KOPT-K1 (cell line): ENCODE measurements around the gene TEN1.
"Not testable (repeated sequence)": the region's sequence is repeated elsewhere in the genome, so short reads cannot be mapped to it uniquely, and the experiment has no call there.

Source experiments
- H3K27ac ChIP-seq: fragments of 200-600 bp; sonication (generic); 2 replicates; pipeline ENCODE4 v1.5.1; 2016; ENCODE audit warnings: antibody characterized with exemption, mild to moderate bottlenecking, low read depth, low read length; ENCODE audit not compliant: poor library complexity, severe bottlenecking
- H3K36me3 ChIP-seq: fragments of 200-600 bp; sonication (generic); 2 replicates; pipeline ENCODE4 v1.5.1; 2017; ENCODE audit warnings: antibody characterized with exemption, mild to moderate bottlenecking, low read length, moderate library complexity; ENCODE audit not compliant: insufficient read depth
- H3K9me3 ChIP-seq: fragments of 200-600 bp; sonication (generic); 2 replicates; pipeline ENCODE4 v1.5.1; 2017; ENCODE audit warnings: antibody characterized with exemption, low read length, mild to moderate bottlenecking; ENCODE audit not compliant: insufficient read depth, poor library complexity, severe bottlenecking

TEN1 gene

DNA sequence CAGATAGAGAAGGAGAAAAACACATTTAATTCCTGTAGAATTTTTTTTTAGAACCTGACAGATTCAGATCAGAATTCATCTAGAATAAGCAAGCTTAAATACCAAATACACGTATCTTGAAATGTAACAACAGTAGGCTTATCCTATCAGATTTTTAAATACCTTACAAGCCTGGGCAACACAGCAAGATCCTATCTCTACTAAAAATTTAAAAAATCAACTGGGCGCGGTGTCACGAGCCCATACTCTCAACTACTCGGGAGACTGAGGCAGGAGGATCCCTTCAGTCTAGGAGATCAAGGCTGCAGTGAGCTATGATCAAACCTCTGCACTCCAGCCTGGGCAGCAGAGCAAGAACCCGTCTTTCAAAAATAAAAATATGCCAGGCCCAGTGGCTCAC lies 13.6 kb upstream of the TEN1 start:
- Histone ChIP-seq H3K27ac (no peak overlapping the region), H3K9me3 (no peaks in the 10 kb centered on the region), H3K36me3 (peaks cover 19% of the 10 kb centered on the region)

DNA sequence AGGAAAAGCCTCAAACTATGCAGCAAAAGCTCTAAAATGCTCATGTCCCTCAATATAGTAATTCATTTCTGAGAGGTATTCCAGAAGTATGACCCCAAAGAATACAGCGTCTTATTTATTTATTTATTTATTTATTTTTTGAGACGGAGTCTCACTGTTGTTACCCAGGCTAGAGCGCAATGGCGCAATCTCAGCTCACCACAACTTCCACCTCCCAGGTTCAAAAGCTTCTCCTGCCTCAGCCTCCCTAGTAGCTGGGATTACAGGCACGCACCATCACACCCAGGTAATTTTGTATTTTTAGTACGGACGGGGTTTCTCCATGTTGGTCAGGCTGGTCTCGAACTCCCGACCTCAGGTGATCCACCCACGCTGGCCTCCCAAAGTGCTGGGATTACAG lies 10.0 kb upstream of the TEN1 start:
- H3K9me3 ChIP-seq, H3K27ac ChIP-seq: not testable (repeated sequence)
- H3K36me3 ChIP-seq, result peaks cover 50% of the 10 kb centered on the region

DNA sequence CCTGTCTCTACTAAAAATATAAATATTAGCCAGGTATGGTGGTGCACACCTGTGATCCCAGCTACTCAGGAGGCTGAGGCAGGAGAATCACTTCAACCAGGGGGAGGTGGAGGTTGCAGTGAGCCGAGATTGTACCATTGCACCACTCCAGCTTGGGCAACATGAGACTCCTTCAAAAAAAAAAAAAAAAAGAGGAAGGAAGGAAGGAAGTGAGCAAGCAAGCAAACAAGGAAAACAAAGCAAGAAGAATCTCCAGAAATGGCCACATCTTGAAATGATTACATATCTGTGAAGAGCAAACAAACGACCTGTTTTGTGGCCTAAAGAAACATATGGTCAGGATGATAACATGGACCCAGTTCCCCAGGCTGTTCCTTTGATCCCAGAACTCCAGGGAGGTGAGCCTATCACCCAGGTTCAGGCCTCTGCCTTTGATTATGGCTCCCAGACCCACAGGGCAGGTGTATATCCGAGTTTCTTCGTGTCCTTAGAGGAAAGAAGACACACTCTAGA lies 9.0 kb upstream of the TEN1 start:
- H3K36me3 ChIP-seq, result peaks cover 56% of the 10 kb centered on the region
- H3K27ac ChIP-seq, result no peak overlapping the region
- no peaks in the 10 kb centered on the region for H3K9me3 ChIP-seq

DNA sequence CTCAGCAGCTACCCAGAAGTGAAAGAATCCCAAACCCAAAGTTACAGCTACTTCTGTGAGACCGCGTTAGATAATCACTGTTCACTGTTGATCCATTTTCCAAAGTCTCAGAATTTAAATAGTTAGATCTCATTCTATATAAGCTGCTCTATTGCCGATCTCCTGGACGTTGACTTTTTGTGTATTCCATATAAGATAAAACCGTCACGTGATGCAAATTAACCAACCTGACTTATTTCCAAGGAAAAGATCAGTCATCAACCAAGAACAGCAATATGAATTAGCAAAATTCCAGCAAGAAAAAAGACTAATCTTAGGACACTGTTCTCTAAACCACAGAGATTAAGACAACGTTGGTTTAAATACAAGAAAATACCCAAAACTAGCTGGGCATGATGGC lies 8.4 kb upstream of the TEN1 start:
- no peaks in the 10 kb centered on the region for H3K9me3 ChIP-seq
- H3K27ac ChIP-seq, result no peak overlapping the region
- H3K36me3 ChIP-seq, result peaks cover 61% of the 10 kb centered on the region

DNA sequence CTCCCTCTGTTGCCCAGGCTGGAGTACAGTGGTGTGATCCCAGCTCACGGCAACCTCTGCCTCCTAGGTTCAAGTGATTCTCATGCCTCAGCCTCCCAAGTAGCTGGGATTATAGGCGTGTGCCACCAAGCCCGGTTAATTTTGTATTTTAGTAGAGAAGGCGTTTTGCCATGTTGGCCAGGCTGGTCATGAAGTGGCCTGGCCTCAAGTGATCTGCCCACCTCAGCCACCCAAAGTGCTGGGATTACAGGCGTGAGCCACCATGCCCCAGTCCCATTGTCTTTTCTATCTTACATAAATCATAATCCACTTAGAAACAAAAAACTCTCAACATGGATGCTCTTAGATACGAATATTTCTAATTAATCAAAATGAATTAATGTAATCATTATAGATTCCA lies 3.9 kb upstream of the TEN1 start:
- H3K27ac ChIP-seq, H3K9me3 ChIP-seq: not testable (repeated sequence)
- peaks cover 51% of the 10 kb centered on the region for H3K36me3 ChIP-seq

DNA sequence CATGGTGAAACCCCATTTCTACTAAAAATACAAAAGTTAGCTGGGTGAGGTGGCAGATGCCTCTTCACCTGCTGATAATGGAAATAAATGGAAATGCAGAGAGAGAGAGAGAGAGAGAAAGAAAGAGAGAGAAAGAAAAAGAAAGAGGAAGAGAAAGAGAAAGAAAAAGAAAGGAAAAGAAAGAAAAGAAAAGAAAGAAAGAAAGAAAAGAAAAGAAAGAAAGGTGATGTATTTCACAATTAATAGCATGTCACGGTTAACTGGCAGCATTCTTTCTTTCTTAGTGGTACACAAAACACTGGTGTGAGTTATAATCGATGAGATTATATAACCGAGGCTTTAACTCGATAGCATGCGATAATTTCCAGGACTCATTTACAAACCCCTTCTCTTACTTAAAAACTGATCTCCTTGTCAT lies 3.3 kb upstream of the TEN1 start:
- H3K27ac ChIP-seq, result no peak overlapping the region
- H3K36me3 ChIP-seq, result peaks cover 45% of the 10 kb centered on the region
- no peaks in the 10 kb centered on the region for H3K9me3 ChIP-seq

DNA sequence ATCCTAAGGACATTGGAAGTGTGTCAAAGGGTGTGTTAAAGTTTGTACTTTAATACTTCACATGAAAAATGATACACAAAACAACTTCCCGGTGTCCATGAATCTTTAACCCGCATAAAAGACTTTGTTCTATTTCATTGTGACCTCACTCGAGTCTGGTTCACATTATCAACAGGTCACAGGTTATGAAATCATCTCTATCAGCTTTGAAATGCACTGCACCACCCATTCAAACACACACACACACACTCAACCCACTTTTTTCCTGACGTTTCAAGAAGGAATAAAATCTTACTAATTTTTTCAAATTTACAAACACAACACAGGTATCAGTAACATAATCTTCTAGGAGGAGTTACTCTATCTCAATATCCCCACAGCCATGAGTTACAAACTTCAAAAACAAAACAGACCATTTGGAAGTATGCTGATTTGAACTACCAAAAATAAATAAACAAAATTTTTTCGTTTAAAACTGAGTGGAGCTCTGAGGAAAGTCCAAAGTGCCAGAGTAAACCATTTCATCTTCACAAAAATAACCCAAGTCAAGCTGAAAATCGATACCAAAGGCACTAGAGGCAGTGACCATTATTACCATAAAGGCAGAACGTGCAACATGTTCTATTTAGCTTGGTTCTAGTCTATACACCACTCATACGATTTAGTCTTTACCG lies 2.7 kb upstream of the TEN1 start:
- Histone ChIP-seq H3K27ac (no peak overlapping the region), H3K36me3 (peaks cover 40% of the 10 kb centered on the region)

DNA sequence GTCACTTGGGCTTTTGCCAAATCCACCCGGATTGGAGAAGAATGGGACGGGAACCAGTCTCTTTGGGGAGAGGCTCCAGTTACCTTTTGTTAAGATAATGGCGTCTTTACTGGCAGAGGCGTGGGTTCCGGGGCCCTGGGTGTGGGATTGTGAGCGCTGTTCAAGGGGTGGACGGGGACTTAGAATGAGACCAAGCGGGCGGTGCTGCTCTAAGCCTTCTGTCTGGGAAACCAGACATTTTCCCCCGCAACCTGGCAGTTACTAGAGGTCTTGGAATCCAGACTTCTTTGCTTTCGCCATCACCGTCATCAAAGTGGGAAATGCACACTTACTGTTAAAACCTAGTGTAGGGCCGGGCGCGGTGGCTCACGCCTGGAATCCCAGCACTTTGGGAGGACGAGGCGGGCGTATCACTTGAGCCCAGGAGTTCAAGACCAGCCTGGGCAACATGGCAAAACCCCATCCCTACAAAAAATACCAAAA lies 706 bp downstream of the TEN1 start:
- peaks cover 7% of the 10 kb centered on the region for H3K36me3 ChIP-seq

More for the DNA sequence above, 2.7 kb upstream of the TEN1 start:
- no peaks in the 10 kb centered on the region for H3K9me3 ChIP-seq

DNA sequence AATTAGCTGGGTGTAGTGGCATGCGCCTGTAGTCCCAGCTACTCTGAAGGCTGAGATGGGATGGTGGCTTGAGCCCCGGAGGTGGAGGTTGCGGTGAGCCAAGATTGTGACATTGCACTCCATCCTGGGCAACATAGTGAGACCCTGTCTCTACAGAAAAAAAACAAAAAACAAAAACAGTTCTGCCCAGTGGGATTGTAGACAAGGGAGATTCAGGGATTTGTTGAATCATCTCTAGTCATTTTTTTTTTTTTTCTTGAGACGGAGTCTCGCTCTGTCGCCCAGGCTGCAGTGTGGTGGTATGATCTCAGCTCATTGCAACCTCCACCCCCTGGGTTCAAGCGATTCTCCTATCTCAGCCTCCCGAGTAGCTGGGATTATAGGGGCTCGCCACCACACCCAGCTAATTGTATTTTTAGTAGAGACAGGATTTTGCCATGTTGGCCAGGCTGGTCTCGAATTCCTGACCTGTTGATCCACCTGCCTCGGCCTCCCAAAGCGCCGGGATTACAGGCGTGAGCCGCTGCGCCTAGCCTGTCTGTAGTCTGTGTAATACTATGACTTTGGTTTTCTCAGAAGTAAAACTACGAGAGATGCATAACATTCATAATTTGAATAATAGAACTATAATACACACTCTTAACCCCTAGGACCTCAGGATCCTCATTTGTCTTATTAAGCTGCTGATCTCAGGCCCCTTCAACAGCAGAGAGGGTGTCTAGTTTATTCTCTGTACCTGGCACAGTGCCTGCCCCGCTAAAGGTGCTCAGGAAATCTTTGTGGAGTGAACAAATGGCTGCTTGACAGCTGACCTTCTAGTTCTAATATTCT lies 1.4 kb downstream of the TEN1 start:
- H3K9me3 ChIP-seq, result no peaks in the 10 kb centered on the region
- peaks cover 3% of the 10 kb centered on the region for H3K36me3 ChIP-seq
- H3K27ac ChIP-seq, result peak overlapping the region; percentile 93

More for the DNA sequence above, 706 bp downstream of the TEN1 start:
- peak overlapping the region; percentile 93 for H3K27ac ChIP-seq
- no peaks in the 10 kb centered on the region for H3K9me3 ChIP-seq

DNA sequence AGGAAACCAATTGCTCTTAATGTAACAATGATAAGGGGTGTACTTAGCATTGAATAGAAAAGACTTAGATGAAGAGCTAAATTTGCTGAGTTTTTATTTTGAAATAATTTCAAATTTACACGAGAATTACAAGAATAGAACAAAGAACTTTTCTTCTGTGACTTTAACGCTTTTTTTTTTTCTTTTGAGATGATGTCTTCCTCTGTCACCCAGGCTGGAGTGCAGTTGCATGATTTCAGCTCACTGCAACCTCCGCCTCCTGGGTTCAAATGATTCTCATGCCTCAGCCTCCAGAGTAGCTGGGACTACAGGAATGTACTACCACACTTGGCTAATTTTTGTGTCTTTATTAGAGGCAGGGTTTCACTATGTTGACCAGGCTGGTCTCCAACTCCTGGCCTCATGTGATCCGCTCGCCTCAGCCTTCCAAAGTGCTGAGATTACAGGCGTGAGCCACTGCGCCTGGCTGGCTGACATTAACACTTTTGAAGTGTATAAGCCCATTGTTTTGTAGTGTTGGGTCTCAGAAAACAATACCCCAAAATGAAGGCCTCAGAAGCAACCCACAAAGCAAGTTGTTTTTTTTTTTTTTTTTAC lies 2.1 kb downstream of the TEN1 start:
- H3K27ac ChIP-seq, result peak overlapping the region; percentile 93
- H3K36me3 ChIP-seq, result no peaks in the 10 kb centered on the region; the same call in 1 of the 2 replicates

DNA sequence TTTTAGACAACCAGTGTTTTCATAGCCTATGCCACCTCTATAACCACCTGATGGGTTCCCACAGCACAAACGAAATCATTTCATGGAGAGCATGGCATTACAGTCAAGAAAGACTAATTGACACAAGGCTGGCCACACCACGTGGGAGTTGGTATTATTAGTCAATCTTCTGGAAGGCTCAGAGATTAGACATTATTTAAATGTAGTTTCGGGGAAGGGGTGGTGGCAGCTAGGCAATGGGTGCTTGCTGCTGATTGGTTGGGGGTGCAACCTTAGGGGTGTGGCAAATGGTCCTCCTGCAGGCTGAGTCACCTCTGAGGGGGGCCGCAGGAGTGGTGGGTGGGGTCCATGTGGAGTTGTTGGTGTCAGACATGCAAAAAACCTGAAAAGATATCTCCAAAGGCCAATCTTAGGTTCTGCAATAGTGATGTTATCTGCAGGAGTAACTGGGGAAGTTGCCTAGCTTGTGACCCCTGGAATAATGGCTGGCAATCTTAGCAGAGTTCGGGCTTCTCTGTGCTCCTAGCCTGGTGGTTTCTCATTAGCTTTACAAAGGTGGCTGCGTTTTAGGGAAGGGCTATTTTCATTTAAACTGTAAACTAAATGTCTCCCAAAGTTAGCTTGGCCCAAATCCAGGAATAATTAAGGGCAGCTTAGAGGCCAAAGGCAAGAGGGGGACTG lies 4.6 kb downstream of the TEN1 start:
- Histone ChIP-seq H3K36me3 (peaks cover 8% of the 10 kb centered on the region; the same call in 1 of the 2 replicates), H3K27ac (no peak overlapping the region), H3K9me3 (no peaks in the 10 kb centered on the region)

More for the DNA sequence above, 2.1 kb downstream of the TEN1 start:
- H3K9me3 ChIP-seq, result no peaks in the 10 kb centered on the region

DNA sequence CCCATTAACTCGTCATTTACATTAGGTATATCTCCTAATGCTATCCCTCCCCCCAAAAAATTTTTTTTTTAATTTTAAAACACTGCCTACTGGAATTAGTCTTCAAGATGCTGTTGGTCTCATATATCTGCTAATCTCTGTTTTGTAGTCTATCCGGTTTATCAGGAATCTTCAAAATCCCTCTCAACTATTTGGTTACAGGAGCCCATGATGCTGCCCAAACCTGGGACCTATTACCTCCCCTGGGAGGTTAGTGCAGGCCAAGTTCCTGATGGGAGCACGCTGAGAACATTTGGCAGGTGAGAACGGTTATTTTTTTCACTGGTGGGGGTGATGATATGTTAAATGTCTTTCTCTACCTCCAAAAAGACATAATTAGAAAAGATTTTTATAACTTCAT lies 6.9 kb downstream of the TEN1 start:
- Histone ChIP-seq H3K27ac (no peak overlapping the region), H3K9me3 (no peaks in the 10 kb centered on the region), H3K36me3 (peaks cover 8% of the 10 kb centered on the region; the same call in 1 of the 2 replicates)

DNA sequence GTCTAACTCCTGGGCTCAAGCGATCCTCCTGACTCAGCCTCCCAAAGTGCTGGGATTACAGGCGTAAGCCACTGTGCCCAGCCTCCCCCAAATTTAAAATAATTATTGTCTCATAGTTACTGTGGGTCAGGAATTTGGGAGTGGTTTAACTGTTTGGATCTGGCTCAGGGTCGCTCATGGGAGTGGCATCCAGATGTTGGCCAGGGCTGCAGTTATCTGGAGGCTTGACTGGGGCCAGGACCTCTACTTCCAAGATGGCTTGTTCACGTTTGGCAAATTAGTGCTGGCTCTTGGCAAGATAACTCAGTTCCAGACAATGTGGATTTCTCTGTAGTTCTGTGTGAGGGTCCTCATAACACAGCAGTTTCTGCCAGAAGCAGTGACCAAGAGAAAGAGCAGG lies 8.0 kb downstream of the TEN1 start:
- H3K27ac ChIP-seq, result no peak overlapping the region
- H3K36me3 ChIP-seq, result peaks cover 18% of the 10 kb centered on the region; the same call in 1 of the 2 replicates
- no peaks in the 10 kb centered on the region for H3K9me3 ChIP-seq

DNA sequence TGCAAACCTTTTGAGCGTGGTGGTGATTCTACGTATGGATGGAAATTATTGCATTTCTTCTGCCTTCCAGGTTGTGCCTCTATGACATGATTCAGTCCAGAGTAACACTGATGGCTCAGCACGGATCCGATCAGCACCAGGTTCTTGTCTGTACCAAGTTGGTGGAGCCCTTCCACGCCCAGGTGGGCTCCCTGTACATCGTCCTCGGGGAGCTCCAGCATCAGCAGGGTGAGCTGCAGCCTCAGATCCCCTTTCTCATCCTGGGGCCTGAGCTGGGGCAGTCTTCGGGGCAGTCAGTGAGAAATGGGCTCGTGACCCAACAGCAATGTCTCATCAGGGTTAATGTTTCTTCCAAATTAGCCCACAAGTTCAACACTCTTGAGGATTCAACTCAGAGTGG lies 12.4 kb downstream of the TEN1 start:
- no peak overlapping the region for H3K27ac ChIP-seq

More for the DNA sequence above, 12.4 kb downstream of the TEN1 start:
- no peaks in the 10 kb centered on the region for H3K9me3 ChIP-seq
- H3K36me3 ChIP-seq, result peaks cover 48% of the 10 kb centered on the region
